Measurements from ENCODE around the gene SRGAP1. TPM values are rescaled to one million over a fixed set of nuclear protein-coding genes. Genes with fewer than 3 reads are reported as not detected.

SRGAP1 gene
- total and polyA plus RNA-seq, 2 of the 13 experiments (the other 11 are each of a cell fraction or from before 2014, with no cell fraction given) = 1.6 to 3.4 TPM

DNA sequence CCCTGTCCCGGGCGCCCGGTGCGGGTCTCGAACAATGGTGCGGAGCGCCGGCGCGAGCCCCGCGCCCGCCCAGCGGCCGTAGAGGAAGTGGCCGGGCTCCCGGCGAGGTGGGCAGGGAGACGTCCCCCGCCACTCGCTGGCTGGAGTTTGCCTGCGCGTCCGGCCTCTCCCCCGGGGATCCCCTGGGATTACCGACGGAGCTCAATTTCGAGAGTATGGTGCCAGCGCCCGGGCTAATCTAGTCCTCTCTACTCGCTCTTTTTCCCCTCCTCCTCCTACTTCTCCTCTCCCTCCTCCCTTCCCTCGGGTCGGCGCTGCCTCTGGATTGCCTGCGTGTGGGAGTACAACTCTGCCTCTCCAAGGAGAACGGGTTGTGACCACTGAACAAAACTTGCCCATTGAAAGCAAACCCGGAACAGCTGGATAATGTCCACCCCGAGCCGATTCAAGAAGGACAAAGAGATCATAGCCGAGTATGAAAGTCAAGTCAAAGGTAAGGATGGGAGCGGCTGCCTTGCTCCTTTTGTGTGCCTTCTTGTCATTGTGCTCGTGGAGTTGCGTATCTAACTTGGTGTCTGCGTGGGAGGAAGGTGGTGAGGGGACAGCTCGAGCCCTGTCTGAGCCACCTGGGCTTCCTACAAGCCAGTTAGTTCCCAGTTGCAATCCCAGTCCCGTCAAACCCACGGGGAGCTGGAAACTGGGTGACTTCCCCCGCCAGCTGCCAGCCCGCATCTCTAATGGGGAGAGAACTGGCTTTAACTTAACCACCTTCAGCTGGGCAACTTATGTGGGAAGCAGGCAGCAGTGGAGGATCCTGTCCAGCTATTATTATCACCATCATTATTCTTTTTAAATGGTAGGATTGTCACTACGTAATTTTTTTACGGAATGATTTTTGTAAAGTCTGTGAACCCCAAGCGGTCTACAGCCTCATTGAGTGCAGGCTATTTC lies at the start of gene SRGAP1 (continued):
- TF ChIP-seq, protein P1, sequence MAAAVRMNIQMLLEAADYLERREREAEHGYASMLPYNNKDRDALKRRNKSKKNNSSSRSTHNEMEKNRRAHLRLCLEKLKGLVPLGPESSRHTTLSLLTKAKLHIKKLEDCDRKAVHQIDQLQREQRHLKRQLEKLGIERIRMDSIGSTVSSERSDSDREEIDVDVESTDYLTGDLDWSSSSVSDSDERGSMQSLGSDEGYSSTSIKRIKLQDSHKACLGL (CRISPR knock-in tag; IDR thresholded peaks at IDR 0.05) = no peak
- TF ChIP-seq ZNF713 (CRISPR knock-in tag; IDR thresholded peaks at IDR 0.05) (no peak), SCMH1 (CRISPR knock-in tag; IDR thresholded peaks at IDR 0.05; ENCODE audit: borderline replicate concordance) (no peak), KDM4B (CRISPR knock-in tag; IDR thresholded peaks at IDR 0.05) (no peak), SOX13 (IDR thresholded peaks at IDR 0.05) (no peak), SOX13 (CRISPR knock-in tag; conservative IDR thresholded peaks at IDR 0.05 in 1 of 2, IDR thresholded peaks at IDR 0.05 in 1 of 2) (no peak), JDP2 (CRISPR knock-in tag; IDR thresholded peaks at IDR 0.05; ENCODE audit: borderline replicate concordance) (no peak), ZNF816 (CRISPR knock-in tag; IDR thresholded peaks at IDR 0.05; ENCODE audit: borderline replicate concordance) (no peak), ZNF331 (CRISPR knock-in tag; IDR thresholded peaks at IDR 0.05) (no peak), ZNF570 (CRISPR knock-in tag; IDR thresholded peaks at IDR 0.05; ENCODE audit: borderline replicate concordance) (no peak), HES4 (CRISPR knock-in tag; IDR thresholded peaks at IDR 0.05; ENCODE audit: borderline replicate concordance) (0 out of 2 replicates have a peak, but pooled peaks have one; percentile 53), ZNF614 (CRISPR knock-in tag; IDR thresholded peaks at IDR 0.05; ENCODE audit: borderline replicate concordance) (no peak), CREM (IDR thresholded peaks at IDR 0.05) (no peak), CREM (CRISPR knock-in tag; IDR thresholded peaks at IDR 0.05) (no peak), ZNF20 (CRISPR knock-in tag; IDR thresholded peaks at IDR 0.05) (0 out of 2 replicates have a peak, but pooled peaks have one; percentile 37), ZNF367 (CRISPR knock-in tag; IDR thresholded peaks at IDR 0.05; ENCODE audit: borderline replicate concordance) (no peak)
- TF ChIP-seq, protein P2, sequence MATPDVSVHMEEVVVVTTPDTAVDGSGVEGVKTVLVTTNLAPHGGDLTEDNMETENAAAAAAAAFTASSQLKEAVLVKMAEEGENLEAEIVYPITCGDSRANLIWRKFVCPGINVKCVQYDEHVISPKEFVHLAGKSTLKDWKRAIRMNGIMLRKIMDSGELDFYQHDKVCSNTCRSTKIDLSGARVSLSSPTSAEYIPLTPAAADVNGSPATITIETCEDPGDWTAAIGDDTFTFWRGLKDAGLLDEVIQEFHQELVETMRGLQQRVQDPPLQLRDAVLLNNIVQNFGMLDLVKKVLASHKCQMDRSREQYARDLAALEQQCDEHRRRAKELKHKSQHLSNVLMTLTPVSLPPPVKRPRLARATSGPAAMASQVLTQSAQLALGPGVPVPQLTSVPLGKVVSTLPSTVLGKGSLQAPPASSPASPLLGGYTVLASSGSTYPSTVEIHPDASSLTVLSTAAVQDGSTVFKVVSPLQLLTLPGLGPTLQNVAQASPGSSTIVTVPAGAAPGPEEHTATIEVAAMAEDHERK (CRISPR knock-in tag; IDR thresholded peaks at IDR 0.05; ENCODE audit: low read depth) = no peak
- TF ChIP-seq, protein P3, sequence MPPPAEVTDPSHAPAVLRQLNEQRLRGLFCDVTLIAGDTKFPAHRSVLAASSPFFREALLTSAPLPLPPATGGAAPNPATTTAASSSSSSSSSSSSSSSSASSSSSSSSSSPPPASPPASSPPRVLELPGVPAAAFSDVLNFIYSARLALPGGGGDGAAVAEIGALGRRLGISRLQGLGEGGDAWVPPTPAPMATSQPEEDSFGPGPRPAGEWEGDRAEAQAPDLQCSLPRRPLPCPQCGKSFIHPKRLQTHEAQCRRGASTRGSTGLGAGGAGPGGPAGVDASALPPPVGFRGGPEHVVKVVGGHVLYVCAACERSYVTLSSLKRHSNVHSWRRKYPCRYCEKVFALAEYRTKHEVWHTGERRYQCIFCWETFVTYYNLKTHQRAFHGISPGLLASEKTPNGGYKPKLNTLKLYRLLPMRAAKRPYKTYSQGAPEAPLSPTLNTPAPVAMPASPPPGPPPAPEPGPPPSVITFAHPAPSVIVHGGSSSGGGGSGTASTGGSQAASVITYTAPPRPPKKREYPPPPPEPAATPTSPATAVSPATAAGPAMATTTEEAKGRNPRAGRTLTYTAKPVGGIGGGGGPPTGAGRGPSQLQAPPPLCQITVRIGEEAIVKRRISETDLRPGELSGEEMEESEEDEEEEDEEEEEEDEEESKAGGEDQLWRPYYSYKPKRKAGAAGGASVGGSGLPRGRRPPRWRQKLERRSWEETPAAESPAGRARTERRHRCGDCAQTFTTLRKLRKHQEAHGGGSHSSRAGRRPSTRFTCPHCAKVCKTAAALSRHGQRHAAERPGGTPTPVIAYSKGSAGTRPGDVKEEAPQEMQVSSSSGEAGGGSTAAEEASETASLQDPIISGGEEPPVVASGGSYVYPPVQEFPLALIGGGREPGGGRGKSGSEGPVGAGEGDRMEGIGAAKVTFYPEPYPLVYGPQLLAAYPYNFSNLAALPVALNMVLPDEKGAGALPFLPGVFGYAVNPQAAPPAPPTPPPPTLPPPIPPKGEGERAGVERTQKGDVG (CRISPR knock-in tag; IDR thresholded peaks at IDR 0.05; ENCODE audit: borderline replicate concordance) = no peak
- TF ChIP-seq, protein P4, sequence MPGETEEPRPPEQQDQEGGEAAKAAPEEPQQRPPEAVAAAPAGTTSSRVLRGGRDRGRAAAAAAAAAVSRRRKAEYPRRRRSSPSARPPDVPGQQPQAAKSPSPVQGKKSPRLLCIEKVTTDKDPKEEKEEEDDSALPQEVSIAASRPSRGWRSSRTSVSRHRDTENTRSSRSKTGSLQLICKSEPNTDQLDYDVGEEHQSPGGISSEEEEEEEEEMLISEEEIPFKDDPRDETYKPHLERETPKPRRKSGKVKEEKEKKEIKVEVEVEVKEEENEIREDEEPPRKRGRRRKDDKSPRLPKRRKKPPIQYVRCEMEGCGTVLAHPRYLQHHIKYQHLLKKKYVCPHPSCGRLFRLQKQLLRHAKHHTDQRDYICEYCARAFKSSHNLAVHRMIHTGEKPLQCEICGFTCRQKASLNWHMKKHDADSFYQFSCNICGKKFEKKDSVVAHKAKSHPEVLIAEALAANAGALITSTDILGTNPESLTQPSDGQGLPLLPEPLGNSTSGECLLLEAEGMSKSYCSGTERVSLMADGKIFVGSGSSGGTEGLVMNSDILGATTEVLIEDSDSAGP (CRISPR knock-in tag; IDR thresholded peaks at IDR 0.05; ENCODE audit: borderline replicate concordance) = 0 out of 2 replicates have a peak, but pooled peaks have one; percentile 30
- TF ChIP-seq, protein P5, sequence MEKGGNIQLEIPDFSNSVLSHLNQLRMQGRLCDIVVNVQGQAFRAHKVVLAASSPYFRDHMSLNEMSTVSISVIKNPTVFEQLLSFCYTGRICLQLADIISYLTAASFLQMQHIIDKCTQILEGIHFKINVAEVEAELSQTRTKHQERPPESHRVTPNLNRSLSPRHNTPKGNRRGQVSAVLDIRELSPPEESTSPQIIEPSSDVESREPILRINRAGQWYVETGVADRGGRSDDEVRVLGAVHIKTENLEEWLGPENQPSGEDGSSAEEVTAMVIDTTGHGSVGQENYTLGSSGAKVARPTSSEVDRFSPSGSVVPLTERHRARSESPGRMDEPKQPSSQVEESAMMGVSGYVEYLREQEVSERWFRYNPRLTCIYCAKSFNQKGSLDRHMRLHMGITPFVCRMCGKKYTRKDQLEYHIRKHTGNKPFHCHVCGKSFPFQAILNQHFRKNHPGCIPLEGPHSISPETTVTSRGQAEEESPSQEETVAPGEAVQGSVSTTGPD (CRISPR knock-in tag; IDR thresholded peaks at IDR 0.05) = no peak
